NCI-H146 treated with DMSO at 0.1 percent for 48 hours (cell line): ENCODE data around the gene AFF3.

Experiments
- DNase-seq: peaks from one replicate; lab custom pipeline; 2025; ENCODE audit not compliant: unreplicated experiment; lab: John Stamatoyannopoulos, UW

AFF3 gene

DNA sequence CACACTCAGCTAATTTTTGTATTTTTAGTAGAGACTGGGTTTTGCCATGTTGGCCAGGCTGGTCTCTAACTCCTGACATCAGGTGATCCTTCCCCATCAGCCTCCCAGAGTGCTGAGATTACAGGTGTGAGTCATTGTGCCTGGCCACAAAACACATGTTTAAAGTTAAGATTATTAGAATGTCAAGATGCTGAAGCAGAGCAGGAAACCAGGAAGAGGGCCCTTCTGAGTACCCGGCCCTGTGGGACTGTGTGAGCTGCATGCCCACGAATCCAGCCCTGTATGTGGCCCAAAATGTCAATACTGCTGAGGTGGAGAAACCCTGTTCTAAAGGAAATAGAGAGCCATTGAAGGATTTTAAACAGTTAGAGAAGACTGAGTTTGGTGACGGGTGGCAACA is 621.6 kb downstream of the AFF3 start:
- DNase-seq = no peak

DNA sequence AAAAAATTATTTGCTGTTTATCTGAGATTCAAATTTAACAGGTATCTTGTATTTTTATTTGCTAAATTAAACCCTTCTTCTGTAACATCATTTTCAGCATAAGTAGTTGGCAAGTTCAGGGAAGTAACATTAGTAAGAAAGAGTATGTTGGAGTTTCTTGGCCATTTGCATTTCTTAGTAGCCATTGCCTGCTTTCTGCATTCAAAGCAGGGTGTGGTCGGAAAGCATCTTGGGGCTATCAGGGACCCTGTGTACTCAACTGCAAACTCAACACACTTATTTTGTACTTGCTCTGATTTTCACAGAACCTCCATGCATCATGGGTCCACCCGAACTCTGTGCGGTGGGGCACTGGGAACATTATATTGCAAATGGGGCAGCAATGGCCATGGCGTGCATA is 622.2 kb downstream of the AFF3 start:
- no peak for DNase-seq

DNA sequence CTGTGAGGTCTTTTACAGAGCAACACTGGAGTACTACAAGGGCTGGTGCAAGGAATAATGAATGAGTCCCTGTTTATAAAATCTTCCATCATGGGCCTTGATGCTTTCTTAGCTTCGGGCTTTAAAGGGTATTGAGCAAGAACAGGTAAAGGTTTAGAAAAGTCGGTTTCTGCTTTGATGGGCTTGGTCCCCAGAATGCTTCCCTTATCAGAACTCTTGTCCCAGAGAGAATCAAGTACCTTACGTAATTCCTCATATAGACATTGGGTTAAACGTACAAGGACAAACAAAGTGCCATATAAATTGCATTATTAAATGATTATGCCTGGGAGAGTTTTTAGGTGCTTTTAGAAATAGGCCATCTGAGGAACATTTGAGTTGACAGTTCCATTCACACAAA is 628.0 kb downstream of the AFF3 start:
- DNase-seq = no peak

DNA sequence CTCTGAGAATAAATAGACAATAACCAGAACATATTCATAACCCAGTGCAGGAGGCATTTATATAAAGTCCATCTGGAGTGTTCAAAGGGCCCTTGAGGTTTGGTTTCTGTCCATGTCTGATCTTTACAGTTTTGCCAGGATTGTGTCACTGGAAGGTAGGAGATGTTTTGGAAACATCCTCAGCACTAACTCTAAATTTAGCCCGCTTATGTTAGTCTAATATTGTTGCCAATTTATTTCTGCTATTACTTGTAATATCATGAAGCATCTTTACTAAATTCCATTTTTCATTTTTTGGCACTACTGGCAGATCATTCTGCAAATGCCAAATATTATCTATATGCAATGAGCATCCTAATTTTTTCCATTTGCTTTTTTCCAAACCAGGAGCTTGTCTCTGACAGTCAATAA is 630.2 kb downstream of the AFF3 start:
- DNase-seq = no peak

DNA sequence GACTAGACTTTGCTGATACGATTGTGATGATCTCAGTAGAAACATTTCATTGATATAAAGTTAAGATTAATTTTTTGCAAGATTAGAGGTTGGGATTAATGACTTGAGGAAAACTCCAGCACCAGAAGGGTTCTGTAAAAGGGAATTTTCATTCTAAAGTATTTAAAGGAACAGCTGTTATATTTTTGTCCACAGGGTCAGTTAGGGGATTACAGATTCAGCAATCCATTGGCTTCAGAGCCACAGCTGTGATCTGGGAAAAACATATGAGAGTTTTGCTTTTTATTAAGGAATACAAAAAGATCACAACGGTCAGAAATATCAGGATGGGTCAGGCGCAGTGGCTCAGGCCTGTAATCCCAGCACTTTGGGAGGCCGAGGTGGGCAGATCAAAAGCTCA is 633.0 kb downstream of the AFF3 start:
- no peak for DNase-seq

DNA sequence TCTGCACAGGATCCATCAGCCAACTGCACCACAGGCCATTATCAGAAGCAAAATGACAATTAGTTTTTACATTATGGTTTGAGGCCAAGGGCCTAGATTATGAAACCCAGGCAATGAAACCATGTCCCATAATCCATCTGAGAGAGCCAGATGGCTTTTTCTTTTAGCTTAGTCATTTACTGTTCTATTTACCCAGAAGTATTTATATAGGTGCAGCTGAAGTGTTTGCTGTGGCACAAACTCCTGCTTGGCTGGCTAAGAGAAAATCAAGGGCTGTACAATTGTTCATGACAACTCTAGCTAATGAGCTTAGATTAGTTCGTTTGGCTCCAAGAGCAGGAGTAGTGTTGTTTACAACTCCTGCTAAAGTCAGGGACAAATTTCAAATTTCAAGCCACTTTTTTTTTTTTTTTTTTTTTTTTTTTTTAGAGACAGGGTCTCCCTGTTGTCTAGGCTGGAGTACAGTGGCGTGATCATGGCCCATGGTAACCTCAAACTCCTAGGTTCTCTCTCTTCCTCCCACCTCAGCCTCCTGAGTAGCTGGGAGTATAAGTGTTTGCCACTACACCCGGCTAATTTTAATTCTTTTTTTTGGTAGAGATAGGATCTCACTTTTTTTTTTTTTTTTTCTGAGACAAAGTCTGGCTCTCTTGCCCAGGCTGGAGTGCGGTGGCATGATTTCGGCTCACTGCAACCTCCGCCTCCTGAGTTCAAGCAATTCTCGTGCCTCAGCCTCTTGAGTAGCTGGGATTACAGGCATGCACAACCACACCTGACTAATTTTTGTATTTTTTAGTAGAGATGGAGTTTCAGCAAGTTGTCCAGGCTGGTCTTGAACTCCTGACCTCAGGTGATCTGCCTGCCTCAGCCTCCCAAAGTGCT is 634.2 kb downstream of the AFF3 start:
- peak; percentile 68 for DNase-seq

DNA sequence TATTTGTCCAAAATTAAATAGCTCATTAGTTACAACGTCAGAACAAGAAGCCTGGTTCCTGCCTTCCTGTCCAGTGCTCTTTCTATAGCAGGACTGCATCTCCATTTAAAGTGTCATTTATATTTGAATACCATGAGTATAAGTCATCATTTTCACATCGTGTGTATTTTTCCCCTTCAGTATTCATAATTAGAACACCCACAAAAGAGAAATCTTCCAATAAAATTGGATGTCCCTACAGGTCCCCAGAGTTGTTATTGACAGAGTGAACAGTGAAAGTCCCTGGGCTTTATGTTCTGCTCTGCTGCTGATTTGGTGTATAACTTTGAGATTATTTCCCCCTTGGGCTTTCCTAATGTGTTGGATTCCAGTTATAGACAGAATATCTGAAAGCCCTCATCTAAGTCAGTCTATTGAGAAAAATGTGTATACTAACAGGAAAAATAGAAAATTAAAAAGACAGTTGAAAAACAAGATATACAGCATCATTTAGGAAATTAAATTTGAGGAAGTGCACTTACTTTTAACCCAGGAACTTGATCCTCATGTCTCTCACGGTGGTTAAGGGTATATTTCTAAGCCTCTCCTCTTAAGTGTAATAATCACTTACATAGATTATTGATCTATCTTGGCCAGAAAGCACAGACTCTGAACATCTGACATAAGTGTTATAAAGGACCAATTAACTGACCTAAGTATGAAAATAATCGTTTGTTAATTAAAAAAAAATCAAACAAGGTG is 637.4 kb downstream of the AFF3 start:
- DNase-seq = no peak

DNA sequence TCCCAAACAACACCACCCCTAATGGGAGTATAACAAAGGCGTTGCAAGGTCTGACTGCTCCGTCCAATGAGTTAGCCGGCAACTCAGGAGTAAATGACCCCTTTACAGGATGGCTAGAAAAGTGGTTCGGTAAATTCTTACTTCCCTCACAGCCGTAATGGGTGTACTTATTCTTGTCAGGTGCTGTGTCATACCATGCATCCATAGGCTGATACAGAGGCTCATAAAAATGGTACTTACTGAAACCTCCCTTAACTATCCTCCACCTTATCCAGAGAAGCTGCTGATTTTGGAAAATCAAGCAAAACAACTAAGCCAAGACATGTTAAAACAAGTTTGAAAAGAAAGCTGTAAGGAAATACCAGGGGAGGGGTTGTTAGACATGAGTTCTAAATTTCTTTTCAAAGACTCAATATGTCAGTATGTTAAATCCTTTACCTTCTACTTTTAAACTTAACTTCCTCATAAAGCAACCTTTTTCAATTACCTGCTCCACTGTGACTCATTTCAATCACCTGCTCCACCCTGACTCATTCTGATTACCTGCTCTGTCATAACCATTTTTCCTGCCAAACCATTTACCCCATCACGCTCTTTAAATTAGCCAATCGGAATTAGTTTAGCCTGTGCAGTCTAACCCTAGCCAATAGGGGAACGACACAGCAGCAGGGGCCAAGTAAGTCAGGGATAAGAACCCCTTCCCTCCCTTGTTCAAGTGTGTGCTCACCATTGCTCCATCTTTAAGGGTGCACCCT is 638.6 kb downstream of the AFF3 start:
- DNase-seq = peak; percentile 17

DNA sequence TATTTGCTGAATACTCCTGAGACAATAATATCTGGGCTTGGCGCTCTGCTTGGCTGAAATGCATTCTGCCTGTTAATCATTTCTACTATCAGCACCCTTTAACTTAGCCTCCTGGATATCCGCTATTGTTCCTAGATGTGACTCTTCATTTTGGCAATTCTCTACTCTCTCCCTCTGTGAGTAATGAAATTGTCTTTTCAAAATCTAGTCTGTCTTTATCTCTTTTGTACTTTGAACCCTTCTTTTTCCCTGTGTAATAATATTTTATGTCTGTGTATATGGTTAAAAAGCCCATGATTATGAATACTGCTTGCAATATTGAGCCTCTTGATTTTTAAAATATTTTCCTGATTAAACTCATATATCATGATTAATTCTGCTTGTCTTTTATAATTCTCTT is 646.4 kb downstream of the AFF3 start:
- no peak for DNase-seq
